Colonic mucosa (tissue), 4 donors: ENCODE results near the gene RWDD2A. TPM values are rescaled to one million over a fixed set of nuclear protein-coding genes. Genes with fewer than 3 reads are reported as not detected.
"Not testable (repeated sequence)": the region's sequence is repeated elsewhere in the genome, so short reads cannot be mapped to it uniquely, and the experiment has no call there.

ENCODE experiments used
- DNase-seq: peaks from one replicate; pipeline ENCODE4 v3.0.0-alpha.2; 2020
- H3K27ac ChIP-seq: fragments of 200-600 bp; one replicate; pipeline ENCODE4 v1.8.0; 2021
- H3K27me3 ChIP-seq: fragments of 200-600 bp; one replicate; pipeline ENCODE4 v1.8.0; 2021
- H3K36me3 ChIP-seq: fragments of 200-600 bp; one replicate; pipeline ENCODE4 v1.8.0; 2021
- H3K4me1 ChIP-seq: fragments of 200-600 bp; one replicate; pipeline ENCODE4 v1.8.0; 2021; ENCODE audit warnings: mild to moderate bottlenecking
- H3K4me3 ChIP-seq: fragments of 200-600 bp; one replicate; pipeline ENCODE4 v1.8.0; 2021
- H3K9ac ChIP-seq, 2 donors: one replicate each; pipeline ENCODE4 v1.7.0; 2013; ENCODE audit warnings: control low read depth in 2 of 2, low read depth in 2 of 2, low read length in 2 of 2
- H3K9me3 ChIP-seq: fragments of 200-600 bp; one replicate; pipeline ENCODE4 v1.8.0; 2021
- intact Hi-C: fragments of 100-400 bp; cut with DNase I; formaldehyde crosslinking; loops from one replicate; pipeline ENCODE4 v1.14.1; 2022
- total RNA-seq, 2 donors: library from RNA; stranded (reverse); fragmentation: NEBNext Ultra II Directional in 1 of 2; extraction: Animal tissue kit (Norgen Biotek cat#: 25700) in 1 of 2; gene quantifications; one replicate each; pipeline ENCODE4 v1.2.1, GENCODE V29; 2021
- TF ChIP-seq, protein P1 (sequence below): fragments of 200-600 bp; IDR thresholded peaks from one replicate; pipeline ENCODE4 v1.8.0; 2022; ENCODE audit warnings: antibody characterized with exemption, mild to moderate bottlenecking
- donor health status: healthy.
- donor health status: DM: no; HTN: no; CAD: no.
- donor health status: DM: no; HTN: no; CAD: no.

The RWDD2A gene
- total RNA-seq, 2 donors from 2014 or later, result 2.1 to 4.6 TPM

DNA sequence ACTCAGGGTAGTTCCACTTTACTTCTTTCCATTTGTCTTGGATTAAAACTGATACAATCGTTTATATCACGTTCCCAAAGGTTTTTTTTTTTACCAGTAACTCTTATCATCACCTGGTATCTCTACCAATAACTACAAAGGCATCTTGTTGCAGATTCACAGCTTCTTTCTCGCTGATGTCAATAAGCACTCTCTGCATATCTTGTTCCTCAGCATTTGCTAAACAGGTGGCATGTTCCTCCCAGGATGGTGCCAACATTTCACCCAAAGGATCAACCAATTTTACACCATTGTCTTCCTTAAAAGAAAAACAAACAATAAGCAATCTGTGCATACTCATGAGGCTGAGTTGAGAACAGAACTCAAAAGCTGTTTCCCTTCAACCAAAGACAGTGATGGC is 4.7 kb upstream of the RWDD2A start:
- Histone ChIP-seq H3K36me3 (peaks cover 6% of the 10 kb centered on the region), H3K4me1 (no peaks in the 10 kb centered on the region), H3K9me3 (no peaks in the 10 kb centered on the region), H3K27ac (no peak overlapping the region), H3K4me3 (no peak overlapping the region), H3K27me3 (no peaks in the 10 kb centered on the region), H3K9ac (no peak overlapping the region)
- intact Hi-C loops, result no loop called here
- no peak for DNase-seq
- TF ChIP-seq, protein P1, sequence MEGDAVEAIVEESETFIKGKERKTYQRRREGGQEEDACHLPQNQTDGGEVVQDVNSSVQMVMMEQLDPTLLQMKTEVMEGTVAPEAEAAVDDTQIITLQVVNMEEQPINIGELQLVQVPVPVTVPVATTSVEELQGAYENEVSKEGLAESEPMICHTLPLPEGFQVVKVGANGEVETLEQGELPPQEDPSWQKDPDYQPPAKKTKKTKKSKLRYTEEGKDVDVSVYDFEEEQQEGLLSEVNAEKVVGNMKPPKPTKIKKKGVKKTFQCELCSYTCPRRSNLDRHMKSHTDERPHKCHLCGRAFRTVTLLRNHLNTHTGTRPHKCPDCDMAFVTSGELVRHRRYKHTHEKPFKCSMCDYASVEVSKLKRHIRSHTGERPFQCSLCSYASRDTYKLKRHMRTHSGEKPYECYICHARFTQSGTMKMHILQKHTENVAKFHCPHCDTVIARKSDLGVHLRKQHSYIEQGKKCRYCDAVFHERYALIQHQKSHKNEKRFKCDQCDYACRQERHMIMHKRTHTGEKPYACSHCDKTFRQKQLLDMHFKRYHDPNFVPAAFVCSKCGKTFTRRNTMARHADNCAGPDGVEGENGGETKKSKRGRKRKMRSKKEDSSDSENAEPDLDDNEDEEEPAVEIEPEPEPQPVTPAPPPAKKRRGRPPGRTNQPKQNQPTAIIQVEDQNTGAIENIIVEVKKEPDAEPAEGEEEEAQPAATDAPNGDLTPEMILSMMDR, result no peak

DNA sequence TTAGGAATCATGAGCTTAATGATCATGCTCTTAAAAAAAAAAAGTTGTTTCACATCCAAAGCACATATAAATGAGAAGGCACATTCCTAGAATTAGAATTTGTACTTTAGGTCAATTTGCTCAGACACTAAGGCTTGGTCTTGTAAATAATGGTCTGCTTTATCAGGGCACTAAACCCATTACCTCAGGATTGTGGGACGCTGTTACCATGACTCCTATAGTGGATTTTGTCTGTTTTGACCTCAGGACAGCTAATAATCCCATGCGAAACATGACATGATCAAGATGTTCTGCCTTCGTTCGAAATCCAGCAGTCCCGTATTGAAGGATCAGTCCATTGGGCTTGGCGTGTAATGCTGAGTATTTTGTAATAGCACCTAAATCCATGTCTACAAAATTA is 2.5 kb upstream of the RWDD2A start:
- no peak for DNase-seq
- Histone ChIP-seq H3K4me1 (peaks cover 7% of the 10 kb centered on the region), H3K9me3 (no peaks in the 10 kb centered on the region), H3K9ac (no peak overlapping the region), H3K27ac (no peak overlapping the region), H3K36me3 (peaks cover 6% of the 10 kb centered on the region), H3K4me3 (no peak overlapping the region), H3K27me3 (no peaks in the 10 kb centered on the region)
- intact Hi-C loops, result loop anchor here (5.0 kb wide), 1 partner anchor 123 kb away; the partner anchor contains the start of genes DOP1A and UBE3D
- TF ChIP-seq, protein P1, result no peak

DNA sequence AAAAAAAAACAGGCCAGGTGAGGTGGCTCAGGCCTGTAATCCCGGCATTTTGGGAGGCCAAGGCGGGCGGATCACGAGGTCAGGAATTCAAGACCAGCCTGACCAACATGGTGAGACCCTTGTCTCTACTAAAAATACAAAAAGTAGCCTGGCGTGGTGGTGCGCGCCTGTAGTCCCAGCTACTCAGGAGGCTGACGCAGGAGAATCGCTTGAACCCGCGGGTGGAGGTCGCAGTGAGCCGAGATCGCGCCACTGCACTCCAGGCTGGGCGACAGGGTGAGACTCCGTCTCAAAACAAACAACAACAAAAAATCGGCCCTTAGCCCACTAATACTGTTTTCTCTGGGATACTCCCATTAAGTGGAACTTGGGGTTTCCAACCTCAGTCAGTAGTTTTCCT is 1.2 kb upstream of the RWDD2A start:
- Histone ChIP-seq H3K4me3 (peak overlapping the region; percentile 88), H3K9ac (peak overlapping the region in 1 of 2 donors; percentile 86)
- H3K27ac ChIP-seq, H3K9me3 ChIP-seq, H3K36me3 ChIP-seq, H3K27me3 ChIP-seq, DNase-seq, H3K4me1 ChIP-seq: not testable (repeated sequence)
- intact Hi-C loops, result loop anchor here (5.0 kb wide), 1 partner anchor 125 kb away; the partner anchor contains the start of genes DOP1A and UBE3D

DNA sequence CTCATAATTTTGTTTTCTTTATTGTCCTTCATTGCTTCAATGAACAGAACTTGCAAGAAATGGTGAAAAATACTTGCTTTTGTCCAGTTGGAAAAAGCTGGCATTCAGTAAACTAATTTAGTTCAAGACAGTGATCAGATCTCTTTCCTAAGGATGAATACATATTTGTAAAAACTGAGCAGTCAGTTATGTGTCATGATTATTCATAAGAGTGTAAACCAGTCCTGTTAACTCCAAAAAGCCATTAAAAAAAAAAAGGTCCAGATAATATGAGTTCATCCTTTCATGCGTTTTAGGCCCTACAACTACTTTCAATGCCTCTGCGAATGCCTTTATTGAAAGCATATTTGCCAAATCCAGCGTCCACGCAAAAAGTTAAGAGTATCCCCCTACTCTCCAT is 701 bp upstream of the RWDD2A start:
- TF ChIP-seq, protein P1, result no peak
- Histone ChIP-seq H3K4me1 (peaks cover 7% of the 10 kb centered on the region), H3K9ac (peak overlapping the region; percentile 86 to 94), H3K9me3 (no peaks in the 10 kb centered on the region), H3K27ac (peak overlapping the region; percentile 70), H3K27me3 (no peaks in the 10 kb centered on the region), H3K4me3 (peak overlapping the region; percentile 88), H3K36me3 (peaks cover 6% of the 10 kb centered on the region)
- DNase-seq, result no peak
- intact Hi-C loops, result loop anchor here (5.0 kb wide), 1 partner anchor 125 kb away; the partner anchor contains the start of genes DOP1A and UBE3D

DNA sequence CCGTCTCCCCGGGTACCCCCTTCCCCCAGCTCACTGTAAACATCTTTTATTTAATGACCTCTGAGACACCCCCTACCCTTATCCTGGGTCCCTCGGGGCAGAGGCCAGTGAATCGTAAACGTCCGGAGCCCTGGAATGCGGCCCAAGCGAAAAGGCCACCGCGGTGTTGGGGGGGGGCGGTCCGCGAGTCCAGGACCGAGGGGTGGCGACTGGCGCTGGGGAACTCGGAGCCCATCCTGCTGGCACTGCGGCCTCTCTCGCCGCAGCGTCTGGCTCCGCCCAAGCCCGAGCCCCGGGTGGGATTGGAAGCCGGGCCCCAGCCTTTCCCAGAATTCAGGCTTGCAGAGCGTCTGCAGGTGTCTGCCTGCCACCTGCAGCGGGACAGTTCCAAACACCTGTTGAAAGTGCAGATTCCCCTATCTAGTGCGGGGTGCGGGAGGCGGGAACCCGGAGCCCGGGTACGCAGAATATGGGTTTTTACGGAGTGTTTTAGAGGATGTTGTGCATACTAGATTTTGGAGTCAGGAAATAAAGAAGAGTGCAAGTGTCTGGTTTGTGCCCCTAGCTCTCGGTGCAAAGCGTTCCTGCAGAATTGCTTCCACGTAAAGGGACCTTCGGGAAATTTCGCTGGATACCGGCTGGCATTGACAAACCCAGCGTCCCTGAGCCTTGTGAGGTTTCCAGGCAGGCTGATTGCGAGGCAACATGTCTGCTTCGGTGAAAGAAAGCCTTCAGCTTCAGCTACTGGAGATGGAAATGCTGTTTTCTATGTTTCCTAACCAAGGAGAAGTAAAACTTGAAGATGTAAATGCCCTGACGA is 800 bp downstream of the RWDD2A start:
- H3K4me1 ChIP-seq, result peaks cover 7% of the 10 kb centered on the region
- peak; percentile 62 for DNase-seq
- intact Hi-C loops, result loop anchor here (5.0 kb wide), 1 partner anchor 127 kb away; the partner anchor contains the start of genes DOP1A and UBE3D
- peak overlapping the region; percentile 70 for H3K27ac ChIP-seq
- peak overlapping the region; percentile 86 to 90 for H3K9ac ChIP-seq
- no peaks in the 10 kb centered on the region for H3K27me3 ChIP-seq
- TF ChIP-seq, protein P1, result no peak
- H3K4me3 ChIP-seq, result peak overlapping the region; percentile 88
- H3K9me3 ChIP-seq, result no peaks in the 10 kb centered on the region
- H3K36me3 ChIP-seq, result no peaks in the 10 kb centered on the region
